ENCODE measurements around the gene SCRN2.

GRCh38 chr17:47847341-47848197 is 6.5 kb upstream of the SCRN2 start:
- TF ChIP-seq GATA2 (IDR thresholded peaks at IDR 0.05; ENCODE audit: low read depth, low read length) (no peak), GATA3 (IDR thresholded peaks at IDR 0.05; ENCODE audit: low read depth, low read length) (no peak)

All from SH-SY5Y (cell line).